ENCODE measurements around the gene THEMIS2.

The THEMIS2 gene

GRCh38 chr1:27884006-27884954, 11.9 kb downstream of the THEMIS2 start:
- TF ChIP-seq JUND (IDR thresholded peaks at IDR 0.05; ENCODE audit: low read depth) = no peak
- DNase-seq (ENCODE audit: low read depth in 1 of 2, low spot score in 1 of 2) = no peak

GRCh38 chr1:27885114-27885528, 12.8 kb downstream of the THEMIS2 start:
- in situ Hi-C loops (cut with HindIII; ENCODE audit: low pct_unique_long_range_greater_than_20kb, low sequenced_read_pairs) = no loop called here
- TF ChIP-seq JUND (IDR thresholded peaks at IDR 0.05; ENCODE audit: low read depth) = no peak
- no peak for DNase-seq (ENCODE audit: low read depth in 1 of 2, low spot score in 1 of 2)

More at GRCh38 chr1:27884006-27884954, 11.9 kb downstream of the THEMIS2 start:
- in situ Hi-C loops (cut with HindIII; ENCODE audit: low pct_unique_long_range_greater_than_20kb, low sequenced_read_pairs) = no loop called here

GRCh38 chr1:27885621-27886352, 13.4 kb downstream of the THEMIS2 start:
- in situ Hi-C loops (cut with HindIII; ENCODE audit: low pct_unique_long_range_greater_than_20kb, low sequenced_read_pairs) = no loop called here
- no peak for TF ChIP-seq JUND (IDR thresholded peaks at IDR 0.05; ENCODE audit: low read depth)
- no peak for DNase-seq (ENCODE audit: low read depth in 1 of 2, low spot score in 1 of 2)

- no peak for DNase-seq (ENCODE audit: low read depth in 1 of 2, low spot score in 1 of 2)
- no peak for TF ChIP-seq JUND (IDR thresholded peaks at IDR 0.05; ENCODE audit: low read depth)
- in situ Hi-C loops (cut with HindIII; ENCODE audit: low pct_unique_long_range_greater_than_20kb, low sequenced_read_pairs) = no loop called here
Measured at GRCh38 chr1:27886353-27886679, 14.0 kb downstream of the THEMIS2 start.

GRCh38 chr1:27886744-27887143, 14.4 kb downstream of the THEMIS2 start:
- TF ChIP-seq JUND (IDR thresholded peaks at IDR 0.05; ENCODE audit: low read depth) = no peak
- DNase-seq (ENCODE audit: low read depth in 1 of 2, low spot score in 1 of 2) = no peak
- in situ Hi-C loops (cut with HindIII; ENCODE audit: low pct_unique_long_range_greater_than_20kb, low sequenced_read_pairs) = no loop called here

- no peak for TF ChIP-seq JUND (IDR thresholded peaks at IDR 0.05; ENCODE audit: low read depth)
- DNase-seq (ENCODE audit: low read depth in 1 of 2, low spot score in 1 of 2) = no peak
- in situ Hi-C loops (cut with HindIII; ENCODE audit: low pct_unique_long_range_greater_than_20kb, low sequenced_read_pairs) = no loop called here
Measured at GRCh38 chr1:27887215-27888021, 15.1 kb downstream of the THEMIS2 start.

- in situ Hi-C loops (cut with HindIII; ENCODE audit: low pct_unique_long_range_greater_than_20kb, low sequenced_read_pairs) = no loop called here
- DNase-seq (ENCODE audit: low read depth in 1 of 2, low spot score in 1 of 2) = no peak
- TF ChIP-seq JUND (IDR thresholded peaks at IDR 0.05; ENCODE audit: low read depth) = no peak
Measured at GRCh38 chr1:27889506-27889905, 17.2 kb downstream of the THEMIS2 start.

- no peak for TF ChIP-seq JUND (IDR thresholded peaks at IDR 0.05; ENCODE audit: low read depth)
- no peak for DNase-seq (ENCODE audit: low read depth in 1 of 2, low spot score in 1 of 2)
- in situ Hi-C loops (cut with HindIII; ENCODE audit: low pct_unique_long_range_greater_than_20kb, low sequenced_read_pairs) = no loop called here
Measured at GRCh38 chr1:27891196-27891889, 19.0 kb downstream of the THEMIS2 start.

GRCh38 chr1:27894521-27894920, 22.2 kb downstream of the THEMIS2 start:
- TF ChIP-seq JUND (IDR thresholded peaks at IDR 0.05; ENCODE audit: low read depth) = no peak
- DNase-seq (ENCODE audit: low read depth in 1 of 2, low spot score in 1 of 2) = no peak
- in situ Hi-C loops (cut with HindIII; ENCODE audit: low pct_unique_long_range_greater_than_20kb, low sequenced_read_pairs) = no loop called here

- in situ Hi-C loops (cut with HindIII; ENCODE audit: low pct_unique_long_range_greater_than_20kb, low sequenced_read_pairs) = no loop called here
- TF ChIP-seq JUND (IDR thresholded peaks at IDR 0.05; ENCODE audit: low read depth) = no peak
Measured at GRCh38 chr1:27906759-27907158, 34.4 kb downstream of the THEMIS2 start.

GRCh38 chr1:27912429-27912828, 40.1 kb downstream of the THEMIS2 start:
- no peak for TF ChIP-seq JUND (IDR thresholded peaks at IDR 0.05; ENCODE audit: low read depth)
- no peak for DNase-seq (ENCODE audit: low read depth in 1 of 2, low spot score in 1 of 2)
- in situ Hi-C loops (cut with HindIII; ENCODE audit: low pct_unique_long_range_greater_than_20kb, low sequenced_read_pairs) = no loop called here

More at GRCh38 chr1:27906759-27907158, 34.4 kb downstream of the THEMIS2 start:
- no peak for DNase-seq (ENCODE audit: low read depth in 1 of 2, low spot score in 1 of 2)

GRCh38 chr1:27915082-27915575, 42.8 kb downstream of the THEMIS2 start:
- no peak for TF ChIP-seq JUND (IDR thresholded peaks at IDR 0.05; ENCODE audit: low read depth)
- in situ Hi-C loops (cut with HindIII; ENCODE audit: low pct_unique_long_range_greater_than_20kb, low sequenced_read_pairs) = no loop called here
- no peak for DNase-seq (ENCODE audit: low read depth in 1 of 2, low spot score in 1 of 2)

Measured in T47D (cell line).